PC-3 (cell line): ENCODE measurements around the gene STAT3. TPM values are rescaled to one million over a fixed set of nuclear protein-coding genes. Genes with fewer than 3 reads are reported as not detected.

Source experiments
- ATAC-seq: fragments of 200-7000 bp; cut with Tn5 transposase; 2 replicates; pipeline ENCODE4 v1.9.1; 2020; ENCODE audit warnings: mild to moderate bottlenecking, moderate library complexity
- BruUV-seq: library from RNA; stranded (reverse); fragments of 400-500 nt; replicated peaks from 2 replicates; lab custom pipeline; 2021; lab: Mats Ljungman, UMichigan
- CTCF ChIA-PET: fragments of 300-600 bp; sonication (Branson Sonifier 250); formaldehyde crosslinking; loops from one replicate; lab custom pipeline; 2022; ENCODE audit warnings: antibody characterized with exemption; lab: Charles Lee
- POLR2A ChIA-PET: fragments of 300-600 bp; sonication (Branson Sonifier 250); formaldehyde crosslinking; loops from one replicate; lab custom pipeline; 2022; ENCODE audit warnings: antibody characterized with exemption; ENCODE audit not compliant: unreplicated experiment; lab: Charles Lee
- DNase-seq: peaks from one replicate; pipeline ENCODE4 v3.0.0-alpha.2; 2015
- H2AFZ ChIP-seq: fragments of 300-600 bp; sonication (generic); 2 replicates; pipeline ENCODE4 v1.6.0; 2016; ENCODE audit warnings: antibody characterized with exemption, low read length
- H3F3A ChIP-seq: fragments of 300-600 bp; sonication (generic); one replicate; pipeline ENCODE4 v1.6.0; 2017; ENCODE audit warnings: antibody characterized with exemption, low read length, control low read depth, mild to moderate bottlenecking; ENCODE audit not compliant: unreplicated experiment
- H3K27ac ChIP-seq: fragments of 300-600 bp; sonication (generic); 2 replicates; pipeline ENCODE4 v1.5.1; 2016; ENCODE audit warnings: mild to moderate bottlenecking, low read length
- H3K27me3 ChIP-seq: fragments of 300-600 bp; sonication (generic); 2 replicates; pipeline ENCODE4 v1.6.1; 2016; ENCODE audit warnings: low read length, mixed read lengths
- H3K36me3 ChIP-seq: fragments of 300-600 bp; sonication (generic); 2 replicates; pipeline ENCODE4 v1.6.1; 2016; ENCODE audit warnings: low read depth, mixed run types, low read length, mixed read lengths
- H3K4me1 ChIP-seq: fragments of 300-600 bp; sonication (generic); 2 replicates; pipeline ENCODE4 v1.5.1; 2016; ENCODE audit warnings: low read length; ENCODE audit not compliant: insufficient read depth
- H3K4me2 ChIP-seq: fragments of 300-600 bp; sonication (generic); 2 replicates; pipeline ENCODE4 v1.6.0; 2016; ENCODE audit warnings: low read length
- H3K4me3 ChIP-seq: fragments of 300-600 bp; sonication (generic); 2 replicates; pipeline ENCODE4 v1.5.1; 2016; ENCODE audit warnings: mild to moderate bottlenecking, low read length, mixed read lengths
- H3K79me2 ChIP-seq: fragments of 300-600 bp; sonication (generic); 2 replicates; pipeline ENCODE4 v1.6.1; 2017; ENCODE audit warnings: low read length, mixed read lengths
- H3K9ac ChIP-seq: fragments of 300-600 bp; sonication (generic); 2 replicates; pipeline ENCODE4 v1.6.0; 2016; ENCODE audit warnings: mild to moderate bottlenecking, low read length
- H3K9me2 ChIP-seq: fragments of 300-600 bp; sonication (generic); replicated peaks from 2 replicates; pipeline ENCODE4 v1.6.1; 2016; ENCODE audit warnings: mixed run types, low read length, mixed read lengths
- H3K9me3 ChIP-seq: fragments of 300-600 bp; sonication (generic); 2 replicates; pipeline ENCODE4 v1.6.1; 2016; ENCODE audit warnings: low read length, mixed read lengths
- H4K20me1 ChIP-seq: fragments of 300-600 bp; sonication (generic); 2 replicates; pipeline ENCODE4 v1.6.1; 2016; ENCODE audit warnings: low read length, mixed read lengths
- CTCF ChIP-seq: fragments of 300-600 bp; sonication (generic); conservative IDR thresholded peaks from 2 replicates; pipeline ENCODE4 v1.5.1; 2017; ENCODE audit warnings: antibody characterized with exemption, low read depth, mild to moderate bottlenecking, low read length
- EZH2 ChIP-seq: fragments of 300-600 bp; sonication (generic); IDR thresholded peaks from one replicate; pipeline ENCODE4 v1.6.1; 2017; ENCODE audit warnings: antibody characterized with exemption, mild to moderate bottlenecking, low read length; ENCODE audit not compliant: unreplicated experiment
- EZH2phosphoT487 ChIP-seq: fragments of 300-600 bp; sonication (generic); IDR thresholded peaks from 2 replicates; pipeline ENCODE4 v1.6.1; 2018; ENCODE audit warnings: mild to moderate bottlenecking, antibody characterized with exemption, low read length, borderline replicate concordance
- intact Hi-C: fragments of 100-400 bp; cut with micrococcal nuclease; formaldehyde crosslinking; loops from 2 replicates; pipeline ENCODE4 v1.9.0; 2023
- total RNA-seq: library from RNA; depleted of rRNA; stranded (reverse); fragments of >200 nt; gene quantifications from 2 replicates; pipeline ENCODE4 v1.2.3, GENCODE V29; 2014

The STAT3 gene
- total RNA-seq, 1 experiment from 2014 or later, result not detected

DNA sequence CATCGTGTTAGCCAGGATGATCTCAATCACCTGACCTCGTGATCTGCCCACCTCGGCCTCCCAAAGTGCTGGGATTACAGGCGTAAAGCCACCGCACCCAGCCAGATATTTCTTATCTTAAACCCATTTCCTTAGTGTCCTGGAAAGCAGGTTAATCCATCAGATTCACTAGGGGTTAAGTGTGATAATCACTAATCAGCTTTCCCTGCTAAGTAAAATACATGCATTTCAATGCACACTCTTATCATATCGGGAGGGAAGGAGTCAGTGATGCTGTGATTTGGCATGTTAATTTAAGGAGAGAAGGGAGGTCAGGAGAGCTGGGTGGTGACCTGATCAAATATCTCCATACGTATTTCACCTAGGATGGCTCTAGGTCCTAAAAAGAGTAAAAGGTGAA, 29.1 kb downstream of the STAT3 start:
- CTCF ChIA-PET, result no interaction called here
- no peak overlapping the region for H3K4me3 ChIP-seq

DNA sequence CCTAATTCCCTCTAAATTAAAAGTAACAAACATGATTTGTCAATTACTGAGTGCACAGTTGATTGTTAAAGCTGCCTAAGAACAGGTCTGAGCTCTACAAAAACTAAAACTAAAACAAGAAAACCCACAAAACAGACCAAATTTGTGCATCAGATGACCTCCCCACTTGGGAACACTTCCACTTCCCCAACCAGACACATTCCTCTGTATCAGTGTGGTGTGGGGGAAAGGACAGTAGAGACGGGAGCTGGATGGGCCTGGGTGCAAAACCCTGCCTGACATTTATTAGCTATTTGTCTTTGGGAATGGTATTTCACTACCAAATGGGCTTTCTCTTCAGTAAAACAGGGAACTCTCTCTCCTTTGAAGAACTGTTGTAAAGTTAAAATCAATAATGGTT, 29.8 kb downstream of the STAT3 start:
- ChIA-PET POLR2A (no interaction called here), CTCF (no interaction called here)
- Histone ChIP-seq H3K4me3 (no peak overlapping the region), H4K20me1 (no peaks in the 10 kb centered on the region), H3K36me3 (no peaks in the 10 kb centered on the region), H2AFZ (no peak overlapping the region), H3K79me2 (no peaks in the 10 kb centered on the region), H3F3A (no peaks in the 10 kb centered on the region), H3K9me2 (no peaks in the 10 kb centered on the region), H3K27ac (no peak overlapping the region), H3K4me2 (no peak overlapping the region), H3K27me3 (no peaks in the 10 kb centered on the region), H3K9me3 (no peaks in the 10 kb centered on the region), H3K9ac (no peak overlapping the region), H3K4me1 (no peaks in the 10 kb centered on the region)
- BruUV-seq, result no TSS peak
- DNase-seq, result no peak
- ATAC-seq, result no peak
- TF ChIP-seq EZH2 (no peak), EZH2phosphoT487 (no peak), CTCF (no peak)
- intact Hi-C loops, result no loop called here

More for the DNA sequence above, 29.1 kb downstream of the STAT3 start:
- H3K27ac ChIP-seq, result no peak overlapping the region
- H3K9ac ChIP-seq, result no peak overlapping the region
- H3K79me2 ChIP-seq, result no peaks in the 10 kb centered on the region
- H3K9me2 ChIP-seq, result no peaks in the 10 kb centered on the region
- POLR2A ChIA-PET, result no interaction called here
- no peaks in the 10 kb centered on the region for H3K9me3 ChIP-seq
- ATAC-seq, result no peak
- no peaks in the 10 kb centered on the region for H3K4me1 ChIP-seq
- no peak for DNase-seq
- no peaks in the 10 kb centered on the region for H3K27me3 ChIP-seq
- H3K36me3 ChIP-seq, result no peaks in the 10 kb centered on the region
- BruUV-seq, result no TSS peak
- no peak overlapping the region for H3K4me2 ChIP-seq
- no peak overlapping the region for H2AFZ ChIP-seq
- no peaks in the 10 kb centered on the region for H4K20me1 ChIP-seq
- H3F3A ChIP-seq, result no peaks in the 10 kb centered on the region
- intact Hi-C loops, result no loop called here
- TF ChIP-seq EZH2 (no peak), EZH2phosphoT487 (no peak), CTCF (no peak)

- Histone ChIP-seq H3K4me1 (no peaks in the 10 kb centered on the region), H2AFZ (no peak overlapping the region), H3K9ac (no peak overlapping the region), H3K4me2 (no peak overlapping the region), H3K27ac (no peak overlapping the region), H3F3A (no peaks in the 10 kb centered on the region), H3K36me3 (no peaks in the 10 kb centered on the region), H3K9me3 (no peaks in the 10 kb centered on the region), H4K20me1 (no peaks in the 10 kb centered on the region), H3K4me3 (no peak overlapping the region), H3K79me2 (no peaks in the 10 kb centered on the region), H3K9me2 (no peaks in the 10 kb centered on the region), H3K27me3 (no peaks in the 10 kb centered on the region)
- TF ChIP-seq EZH2 (no peak), CTCF (no peak), EZH2phosphoT487 (no peak)
- DNase-seq (no peak), ATAC-seq (no peak)
- POLR2A ChIA-PET, result no interaction called here
- intact Hi-C loops, result no loop called here
- CTCF ChIA-PET, result no interaction called here
- no TSS peak for BruUV-seq
Measured at GRCh38 chr17:42354956-42355843, 33.0 kb downstream of the STAT3 start.
